HG02870 (cell line): ENCODE data around the gene TNFRSF17.
"Not testable (repeated sequence)": the region's sequence is repeated elsewhere in the genome, so short reads cannot be mapped to it uniquely, and the experiment has no call there.

Source experiments
- ATAC-seq: cut with Tn5 transposase; IDR thresholded peaks from one replicate; pipeline ENCODE4 v1.9.1; 2021; ENCODE audit warnings: mild to moderate bottlenecking, moderate library complexity; ENCODE audit not compliant: unreplicated experiment

The TNFRSF17 gene

GRCh38 chr16:11964761-11965551 lies at the start of gene TNFRSF17:
Gene TNFRSF17, plus strand, starts transcription at chr16:11965210. Its CDS starts 115 bp downstream, at chr16:11965325.
- peak; percentile 76 for ATAC-seq

- peak; percentile 84 for ATAC-seq
These were observed 49.1 kb upstream of the TNFRSF17 start, which contains the start of gene GSPT1 for GRCh38 chr16:11915644-11916523. Gene GSPT1, minus strand, starts transcription at chr16:11915956. Its CDS starts 236 bp downstream, at chr16:11915720.

GRCh38 chr16:11916524-11917285 lies 48.3 kb upstream of the TNFRSF17 start:
- no peak for ATAC-seq

- not testable (repeated sequence) for ATAC-seq
These were observed 41.0 kb upstream of the TNFRSF17 start for GRCh38 chr16:11924046-11924445.

- not testable (repeated sequence) for ATAC-seq
These were observed 37.7 kb upstream of the TNFRSF17 start for GRCh38 chr16:11927350-11927749.

GRCh38 chr16:11941945-11942344 lies 23.1 kb upstream of the TNFRSF17 start, which contains the start of gene NPIPB2:
Gene NPIPB2, minus strand, starts transcription at chr16:11942045. Its CDS starts 0 bp downstream, at chr16:11942045.
- not testable (repeated sequence) for ATAC-seq

GRCh38 chr16:11946433-11946832 lies 18.6 kb upstream of the TNFRSF17 start:
- no peak for ATAC-seq

GRCh38 chr16:11948819-11949218 lies 16.2 kb upstream of the TNFRSF17 start:
- ATAC-seq: no peak

- ATAC-seq: no peak
These were observed 15.5 kb upstream of the TNFRSF17 start for GRCh38 chr16:11949527-11949926.

GRCh38 chr16:11950388-11950787 lies 14.6 kb upstream of the TNFRSF17 start:
- ATAC-seq: no peak

- ATAC-seq: not testable (repeated sequence)
These were observed 11.4 kb upstream of the TNFRSF17 start for GRCh38 chr16:11953576-11953975.

GRCh38 chr16:11955713-11956123 lies 9.3 kb upstream of the TNFRSF17 start:
- ATAC-seq: no peak

- ATAC-seq: no peak
These were observed 8.5 kb upstream of the TNFRSF17 start for GRCh38 chr16:11956558-11956957.

GRCh38 chr16:11957591-11958395 lies 7.2 kb upstream of the TNFRSF17 start:
- ATAC-seq: no peak

GRCh38 chr16:11962457-11962856 lies 2.6 kb upstream of the TNFRSF17 start:
- ATAC-seq: not testable (repeated sequence)

- ATAC-seq: not testable (repeated sequence)
These were observed 2.0 kb upstream of the TNFRSF17 start for GRCh38 chr16:11962978-11963377.

- ATAC-seq: no peak
These were observed 1.3 kb upstream of the TNFRSF17 start for GRCh38 chr16:11963706-11964105.

- ATAC-seq: no peak
These were observed 1.2 kb downstream of the TNFRSF17 start for GRCh38 chr16:11966173-11966572.

- ATAC-seq: no peak
These were observed 2.3 kb downstream of the TNFRSF17 start for GRCh38 chr16:11967195-11967911.
